GM12878 (cell line): Measurements from ENCODE around the gene UBAC2. TPM values are rescaled to one million over a fixed set of nuclear protein-coding genes. Genes with fewer than 3 reads are reported as not detected.

Source experiments
- ATAC-seq: fragments of 200-7000 bp; cut with Tn5 transposase; 3 replicates; pipeline ENCODE4 v1.9.1; 2020; ENCODE audit warnings: mild to moderate bottlenecking, moderate library complexity
- BruUV-seq: library from RNA; stranded (reverse); fragments of 400-500 nt; replicated peaks from 2 replicates; lab custom pipeline; 2021; lab: Mats Ljungman, UMichigan
- CTCF ChIA-PET: fragments of 300-600 bp; sonication (Branson Sonifier 250); formaldehyde crosslinking; extraction: SDS; loops from one replicate; lab custom pipeline; 2021; ENCODE audit warnings: inconsistent platforms; lab: Yijun Ruan, JAX
- POLR2A ChIA-PET: fragments of 350-600 bp; formaldehyde crosslinking; extraction: SDS; loops from one replicate; lab custom pipeline; 2021; ENCODE audit warnings: inconsistent platforms; lab: Charles Lee
- RAD21 ChIA-PET: fragments of 300-600 bp; sonication (Branson Sonifier 250); formaldehyde crosslinking; loops from one replicate; lab custom pipeline; 2023; ENCODE audit warnings: antibody characterized with exemption; ENCODE audit not compliant: unreplicated experiment; lab: Charles Lee
- SMC1A ChIA-PET: fragments of 300-600 bp; sonication (Branson Sonifier 250); formaldehyde crosslinking; loops from one replicate; lab custom pipeline; 2023; ENCODE audit not compliant: unreplicated experiment, uncharacterized antibody; lab: Charles Lee
- DNase-seq: peaks from one replicate; pipeline ENCODE4 v3.0.0-alpha.2; 2011; ENCODE audit warnings: low read depth, low spot score
- FAIRE-seq: peaks from 3 replicates; lab custom pipeline; 2011; peaks lifted over from hg19 to GRCh38; lab: Jason Lieb, UNC
- H2AFZ ChIP-seq: 2 replicates; pipeline ENCODE4 v1.6.0; 2011; ENCODE audit warnings: low read depth, low read length, control low read depth; ENCODE audit not compliant: control insufficient read depth
- H3K27ac ChIP-seq: 2 replicates; pipeline ENCODE4 v1.5.1; 2011; ENCODE audit warnings: control low read depth; ENCODE audit not compliant: control insufficient read depth, insufficient read depth
- H3K27me3 ChIP-seq, 2 experiments: replicated peaks in 1 of 2; 2 replicates each; pipeline versions ENCODE4 v1.6.0 to v1.6.1; 2011; ENCODE audit warnings: low read length in 1 of 2; ENCODE audit not compliant: control insufficient read depth in 2 of 2, insufficient read depth in 2 of 2
- H3K36me3 ChIP-seq, 2 experiments: 2 replicates each; pipeline ENCODE4 v1.5.1; 2011; ENCODE audit warnings: low read length in 1 of 2; ENCODE audit not compliant: control insufficient read depth in 2 of 2, insufficient read depth in 2 of 2
- H3K4me1 ChIP-seq: 2 replicates; pipeline ENCODE4 v1.6.1; 2011; ENCODE audit warnings: mild to moderate bottlenecking, low read length, moderate library complexity, mixed read lengths; ENCODE audit not compliant: control insufficient read depth, insufficient read depth
- H3K4me2 ChIP-seq: 2 replicates; pipeline ENCODE4 v1.6.0; 2011; ENCODE audit warnings: control low read depth; ENCODE audit not compliant: control insufficient read depth, insufficient read depth
- H3K4me3 ChIP-seq: fragments of 200-600 bp; sonication (generic); 2 replicates; pipeline ENCODE4 v1.5.1; 2016
- H3K79me2 ChIP-seq: 2 replicates; pipeline ENCODE4 v1.6.0; 2011; ENCODE audit warnings: low read length; ENCODE audit not compliant: control insufficient read depth, insufficient read depth
- H3K9ac ChIP-seq: 2 replicates; pipeline ENCODE4 v1.8.0; 2011; ENCODE audit warnings: low read length, control low read depth, mixed read lengths; ENCODE audit not compliant: control insufficient read depth, insufficient read depth
- H3K9me3 ChIP-seq: replicated peaks from 3 replicates; pipeline ENCODE4 v1.5.1; 2011; ENCODE audit warnings: mild to moderate bottlenecking, low read length; ENCODE audit not compliant: control insufficient read depth, insufficient read depth
- H4K20me1 ChIP-seq: 2 replicates; pipeline ENCODE4 v1.6.0; 2011; ENCODE audit not compliant: control insufficient read depth, insufficient read depth
- BACH1 ChIP-seq: fragments of 450-650 bp; IDR thresholded peaks from 2 replicates; pipeline ENCODE4 v1.6.1; 2017; ENCODE audit warnings: mild to moderate bottlenecking, borderline replicate concordance
- BHLHE40 ChIP-seq, 2 experiments: fragments of 450-650 bp in 1 of 2; IDR thresholded peaks; 2 replicates each; pipeline ENCODE4 v1.6.1; 2011 to 2017; ENCODE audit warnings: low read depth in 2 of 2, borderline replicate concordance in 1 of 2, improper control_type of control experiment in 1 of 2, low read length in 1 of 2, mild to moderate bottlenecking in 1 of 2
- BMI1 ChIP-seq: fragments of 450-650 bp; IDR thresholded peaks from 2 replicates; pipeline ENCODE4 v1.6.1; 2016; ENCODE audit warnings: mild to moderate bottlenecking, moderate library complexity, borderline replicate concordance
- CREM ChIP-seq: IDR thresholded peaks from 2 replicates; pipeline ENCODE4 v1.6.1; 2014; ENCODE audit warnings: antibody characterized with exemption, low read depth
- E2F4 ChIP-seq: IDR thresholded peaks from 2 replicates; pipeline ENCODE4 v1.6.1; 2012; ENCODE audit warnings: low read depth, low read length, improper control_type of control experiment
- EZH2 ChIP-seq: IDR thresholded peaks from 2 replicates; pipeline ENCODE4 v1.6.1; 2012; ENCODE audit warnings: low read depth, mild to moderate bottlenecking, control low read depth, inconsistent platforms, low read length, borderline replicate concordance; ENCODE audit not compliant: control insufficient read depth
- GATAD2B ChIP-seq: fragments of 450-650 bp; conservative IDR thresholded peaks from 2 replicates; pipeline ENCODE4 v1.6.1; 2017; ENCODE audit warnings: low read depth, mild to moderate bottlenecking, moderate library complexity
- KDM1A ChIP-seq: fragments of 200-600 bp; sonication (generic); IDR thresholded peaks from 2 replicates; pipeline ENCODE4 v1.6.1; 2016; ENCODE audit warnings: borderline replicate concordance
- LARP7 ChIP-seq: fragments of 450-650 bp; IDR thresholded peaks from 2 replicates; pipeline ENCODE4 v1.6.1; 2017; ENCODE audit warnings: mild to moderate bottlenecking
- NRF1 ChIP-seq: conservative IDR thresholded peaks from 2 replicates; pipeline ENCODE4 v1.6.1; 2011; ENCODE audit warnings: mild to moderate bottlenecking, low read depth, low read length, improper control_type of control experiment
- RAD21 ChIP-seq: IDR thresholded peaks from 2 replicates; pipeline ENCODE4 v1.6.1; 2011; ENCODE audit warnings: mild to moderate bottlenecking, low read depth, low read length, moderate library complexity; ENCODE audit not compliant: insufficient read depth
- RFX5 ChIP-seq: IDR thresholded peaks from 2 replicates; pipeline ENCODE4 v1.6.1; 2011; ENCODE audit warnings: low read depth, low read length, improper control_type of control experiment
- RUNX3 ChIP-seq: IDR thresholded peaks from 2 replicates; pipeline ENCODE4 v1.6.1; 2012; ENCODE audit warnings: low read length, inconsistent platforms
- SP1 ChIP-seq: IDR thresholded peaks from one replicate; pipeline ENCODE4 v1.6.1; 2011; ENCODE audit warnings: low read depth, low read length
- TCF12 ChIP-seq: IDR thresholded peaks from 2 replicates; pipeline ENCODE4 v1.6.1; 2011; ENCODE audit warnings: low read depth, mild to moderate bottlenecking, low read length
- USF1 ChIP-seq: IDR thresholded peaks from 2 replicates; pipeline ENCODE4 v1.6.1; 2011; ENCODE audit warnings: borderline replicate concordance, low read depth, mild to moderate bottlenecking, moderate library complexity, mixed read lengths, low read length; ENCODE audit not compliant: insufficient read depth; ENCODE audit errors: extremely low read length
- YY1 ChIP-seq: IDR thresholded peaks from 2 replicates; pipeline ENCODE4 v1.6.1; 2011; ENCODE audit warnings: low read depth, mild to moderate bottlenecking, low read length
- ZNF207 ChIP-seq: fragments of 450-650 bp; IDR thresholded peaks from 2 replicates; pipeline ENCODE4 v1.6.1; 2014; ENCODE audit warnings: antibody characterized with exemption, mild to moderate bottlenecking, borderline replicate concordance
- ZZZ3 ChIP-seq: IDR thresholded peaks from 2 replicates; pipeline ENCODE4 v1.6.1; 2011; ENCODE audit warnings: low read depth; ENCODE audit not compliant: control insufficient read depth, insufficient read length
- WGBS: methylation state at CpG from one replicate; pipeline ENCODE4 v1.1.6; 2016; ENCODE audit warnings: low lambda C conversion rate; ENCODE audit not compliant: insufficient replicate concordance, insufficient coverage; ENCODE audit errors: missing lambda C conversion rate; 5-methylcytosine and 5-hydroxymethylcytosine counted together
- in situ Hi-C: fragments of 300-500 bp; cut with MboI; formaldehyde crosslinking; loops from 9 replicates; pipeline ENCODE4 v1.14.3; 2018; ENCODE audit warnings: mixed read lengths
- intact Hi-C: fragments of 100-400 bp; cut with micrococcal nuclease; formaldehyde crosslinking; loops from one replicate; pipeline ENCODE4 v1.14.2; 2022; ENCODE audit not compliant: unreplicated experiment
- polyA plus RNA-seq, 11 experiments: library from polyadenylated mRNA; depleted of rRNA in 4 of 11; unstranded in 6 of 11; stranded (reverse) in 5 of 11; fragments of >200 nt; fragmentation: Nextera tagmentation in 4 of 11; fragmentation: Illumina TruSeq in 1 of 11; extraction: Ambion mirVana in 4 of 11; extraction: Trizol in 1 of 11; gene quantifications; 1 replicate in 1 of 11; 2 replicates in 10 of 11; pipeline versions ENCODE4 v1.2.1 to v1.2.3, GENCODE V29; 2011 to 2016; ENCODE audit warnings: inconsistent platforms in 2 of 11, missing spikeins in 2 of 11, low read depth in 1 of 11
- total RNA-seq, 4 experiments: library from RNA; depleted of rRNA in 3 of 4; stranded (reverse); fragments of >200 nt in 3 of 4; fragmentation: Illumina TruSeq in 1 of 4; extraction: Trizol in 1 of 4; gene quantifications; 2 replicates each; pipeline versions ENCODE4 v1.2.1 to v1.2.3, GENCODE V29; 2013 to 2021

The UBAC2 gene
- total and polyA plus RNA-seq, 10 of the 15 experiments (the other 5 are each of a cell fraction or from before 2014, with no cell fraction given) = 3.0 to 54.6 (median 17.4) TPM

- Histone ChIP-seq H3K9ac (peak overlapping the region; percentile 51), H3K4me2 (peak overlapping the region; percentile 83), H3K9me3 (no peaks in the 10 kb centered on the region), H3K36me3 (no peaks in the 10 kb centered on the region; a peak in 3 of 4 replicates), H3K4me1 (peaks cover 57% of the 10 kb centered on the region), H4K20me1 (no peaks in the 10 kb centered on the region), H2AFZ (no peak overlapping the region), H3K27ac (peak overlapping the region; percentile 81), H3K79me2 (peaks cover 24% of the 10 kb centered on the region), H3K27me3 (no peaks in the 10 kb centered on the region), H3K4me3 (peak overlapping the region; percentile 7; the same call in 1 of the 2 replicates)
- ChIA-PET SMC1A (interaction anchor here (0.8 to 7.5 kb wide), 23 partner anchors 10 to 88 kb away, joined by 3 to 78 read pairs (median 6); partner anchors contain the start of gene GPR183), CTCF (interaction anchor here (0.8 to 3.9 kb wide), 15 partner anchors 11 to 89 kb away, joined by 3 to 22 read pairs (median 4); no protein-coding TSS in a partner anchor), RAD21 (interaction anchor here (0.7 to 7.5 kb wide), 15 partner anchors 8 to 88 kb away, joined by 3 to 99 read pairs (median 7); partner anchors contain the start of gene GPR183), POLR2A (interaction anchor here (0.5 to 1.9 kb wide), 12 partner anchors 8 to 1499 kb away, joined by 3 to 9 read pairs (median 4); partner anchors contain the start of gene GPR183)
- FAIRE-seq (no peak), DNase-seq (no peak), ATAC-seq (peak; percentile 2)
- 1% methylated on average over 8 of the region's 8 CpGs for WGBS
- intact Hi-C loops (loop anchor here (1.0 kb wide), 1 partner anchor 32 kb away; no protein-coding TSS in a partner anchor), in situ Hi-C loops (no loop called here)
- BruUV-seq = no TSS peak
- TF ChIP-seq ZNF207 (no peak), RAD21 (0 out of 2 replicates have a peak, but pooled peaks have one; percentile 1), USF1 (peak; percentile 34), BHLHE40 (IDR thresholded peaks at IDR 0.05; ENCODE audit: borderline replicate concordance in 1 of 2, low read depth in 2 of 2, low read length in 1 of 2) (peak; percentile 75 to 85), BMI1 (no peak), BACH1 (peak; percentile 38; the same call in 1 of the 2 replicates), RUNX3 (peak; percentile 52; the same call in 1 of the 2 replicates), ZZZ3 (no peak), E2F4 (no peak), SP1 (no peak), CREM (peak; percentile 10; the same call in 1 of the 2 replicates), NRF1 (no peak), TCF12 (0 out of 2 replicates have a peak, but pooled peaks have one; percentile 0), GATAD2B (peak; percentile 46; the same call in 1 of the 2 replicates), RFX5 (no peak), EZH2 (no peak), YY1 (0 out of 2 replicates have a peak, but pooled peaks have one; percentile 12), LARP7 (0 out of 2 replicates have a peak, but pooled peaks have one; percentile 27), KDM1A (no peak)
These were observed 153.2 kb downstream of the UBAC2 start for GRCh38 chr13:99353836-99354235.
